ENCODE results near the gene SUN5.

The SUN5 gene

DNA sequence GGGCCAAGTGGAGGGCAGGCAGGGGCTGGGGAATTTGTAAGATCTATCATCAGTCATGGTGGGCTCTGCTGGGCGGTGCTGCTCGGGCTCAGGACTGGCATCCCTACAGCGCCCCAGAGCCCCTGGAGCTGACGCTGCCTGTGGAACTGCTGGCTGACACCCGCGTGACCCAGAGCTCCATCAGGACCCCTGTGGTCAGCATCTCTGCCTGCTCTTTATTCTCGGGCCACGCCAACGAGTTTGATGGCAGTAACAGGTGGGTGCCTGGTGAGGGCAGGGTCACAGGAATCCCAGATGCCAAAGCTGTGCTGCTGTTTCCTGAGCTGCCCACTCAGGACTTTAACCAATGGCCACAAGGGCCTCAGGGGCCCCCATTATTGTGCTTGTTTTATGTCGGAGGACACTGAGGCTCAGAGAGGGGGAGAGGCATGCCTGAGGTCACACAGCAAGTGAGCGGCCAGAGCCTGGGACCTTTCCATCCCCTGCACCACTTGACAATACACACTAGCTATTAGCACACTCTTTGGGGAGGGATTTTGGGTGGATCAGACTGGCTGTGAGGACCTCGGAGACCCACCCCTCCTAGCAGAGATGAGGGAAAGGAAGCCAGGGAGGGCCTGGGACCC, 9.6 kb upstream of the SUN5 start:
- H3K4me1 ChIP-seq (ENCODE audit: control insufficient read depth in 1 of 2, insufficient read depth in 2 of 2, low read length in 2 of 2): no peaks in the 10 kb centered on the region
- WGBS (ENCODE audit: extremely low coverage, insufficient coverage, insufficient read length): no CpG with 5 or more reads among the region's 12 CpGs
- no peak overlapping the region for H3K14ac ChIP-seq (ENCODE audit: low read length)
- no peak for DNase-seq
- H3K4ac ChIP-seq (ENCODE audit: low read depth, low read length): no peak overlapping the region
- H2BK120ac ChIP-seq (ENCODE audit: insufficient read depth, low read length, poor library complexity): no peak overlapping the region
- no peak overlapping the region for H2BK12ac ChIP-seq (ENCODE audit: low read length)
- H3K79me2 ChIP-seq (ENCODE audit: control insufficient read depth, insufficient read depth, low read length, poor library complexity): no peaks in the 10 kb centered on the region
- H3K79me1 ChIP-seq (ENCODE audit: low read length): no peaks in the 10 kb centered on the region
- no peak overlapping the region for H3K23ac ChIP-seq (ENCODE audit: low read length)
- H3K9ac ChIP-seq (ENCODE audit: low read length): no peak overlapping the region
- H3K27me3 ChIP-seq (ENCODE audit: insufficient read depth, low read length): no peaks in the 10 kb centered on the region
- no peak overlapping the region for H2BK5ac ChIP-seq (ENCODE audit: low read depth, low read length, poor library complexity)
- H3K18ac ChIP-seq (ENCODE audit: low read length): no peak overlapping the region
- no peak overlapping the region for H4K8ac ChIP-seq (ENCODE audit: low read depth, low read length)
- no peak overlapping the region for H3K4me2 ChIP-seq (ENCODE audit: low read length)
- no peaks in the 10 kb centered on the region for H3K36me3 ChIP-seq (ENCODE audit: control insufficient read depth in 1 of 2, insufficient read depth in 2 of 2, low read length in 2 of 2)
- H2AFZ ChIP-seq (ENCODE audit: insufficient read depth, low read length, poor library complexity): no peak overlapping the region
- no peak overlapping the region for H3K4me3 ChIP-seq (ENCODE audit: low read depth, low read length)
- no peak overlapping the region for H3K27ac ChIP-seq (ENCODE audit: low read depth, low read length)
- no peaks in the 10 kb centered on the region for H3K9me3 ChIP-seq (ENCODE audit: insufficient read depth, low read depth, low read length)
- H2AK5ac ChIP-seq (ENCODE audit: low read length): no peak overlapping the region
- H4K91ac ChIP-seq (ENCODE audit: low read depth, low read length): no peak overlapping the region
- H4K12ac ChIP-seq (ENCODE audit: low read depth, low read length): no peak overlapping the region

DNA sequence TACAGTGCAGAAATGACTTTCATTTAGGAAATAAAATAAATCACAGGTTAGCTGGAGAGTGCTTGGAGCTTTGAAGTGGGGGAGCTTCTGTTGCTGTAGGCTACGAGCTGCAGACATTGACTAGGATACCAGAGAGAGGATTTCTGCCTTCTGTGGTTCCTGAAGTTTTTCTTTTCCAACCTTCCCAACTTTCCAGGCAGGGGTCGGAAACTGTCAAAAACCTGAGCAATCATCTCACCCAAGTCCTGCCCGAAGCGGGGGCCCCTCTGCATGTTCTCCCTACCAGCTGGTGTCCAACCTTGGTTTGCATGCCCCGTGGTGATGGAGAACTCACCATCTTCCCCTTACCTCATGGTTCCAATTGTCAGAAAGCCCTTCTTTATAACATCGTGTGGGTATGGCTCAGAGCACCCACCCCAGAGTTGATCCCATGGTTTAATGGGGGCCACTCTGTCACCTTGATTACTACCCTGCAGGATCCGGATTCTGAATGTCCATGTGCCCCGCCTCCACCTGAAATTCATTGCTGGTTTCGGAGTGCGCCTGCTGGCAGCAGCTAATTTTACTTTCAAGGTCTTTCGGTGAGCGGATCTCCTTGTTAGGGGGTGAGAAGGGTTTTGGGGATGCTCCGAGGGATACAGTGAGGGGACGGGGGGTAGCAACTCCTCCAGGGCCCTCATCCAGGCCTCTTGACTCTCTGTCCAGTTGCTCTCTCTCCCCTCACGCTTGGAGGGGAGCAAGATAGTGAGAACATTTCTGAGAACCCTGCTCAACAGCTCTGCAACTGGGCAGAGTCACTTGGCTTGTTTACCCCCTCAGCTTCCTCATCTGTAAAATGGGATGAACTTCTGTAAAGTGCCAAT, 8.3 kb upstream of the SUN5 start:
- no peak overlapping the region for H2BK5ac ChIP-seq (ENCODE audit: low read depth, low read length, poor library complexity)

DNA sequence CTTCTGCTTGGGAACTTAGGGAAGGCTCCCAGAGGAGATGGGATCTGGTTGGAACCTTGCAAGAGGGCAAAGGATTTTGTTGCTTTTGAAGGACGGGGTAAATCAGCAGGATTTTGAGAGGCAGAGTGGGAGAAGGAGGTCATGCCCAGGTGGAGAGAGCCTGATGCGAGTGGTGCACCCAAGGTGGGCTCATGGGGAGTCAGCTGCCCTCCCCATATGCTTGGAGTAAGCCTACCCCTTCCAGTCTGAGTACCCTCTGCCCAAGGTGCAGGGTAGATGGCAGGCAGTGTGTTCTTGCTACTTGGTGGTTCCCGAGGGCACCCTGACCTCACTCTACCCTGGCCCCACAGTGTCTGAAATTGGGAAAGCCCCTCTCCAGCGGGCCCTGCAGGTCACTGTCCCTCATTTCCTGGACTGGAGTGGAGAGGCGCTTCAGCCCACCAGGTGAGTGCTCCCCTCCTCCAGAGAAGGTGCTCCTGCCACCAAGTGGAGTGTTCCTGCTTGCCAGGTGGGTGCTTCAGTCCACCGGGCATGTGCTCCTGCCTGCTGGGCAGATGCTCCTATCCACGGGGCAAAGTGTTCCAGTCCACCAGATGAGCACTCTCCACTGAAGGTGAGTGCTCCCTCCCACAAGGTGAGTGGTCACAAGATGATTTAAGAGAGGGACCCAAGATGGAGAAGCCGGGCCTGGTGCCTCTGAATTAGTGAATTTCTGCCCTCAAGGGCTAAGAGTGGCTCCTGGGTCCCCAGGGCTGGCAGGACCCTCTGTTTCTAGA, 6.6 kb upstream of the SUN5 start:
- no peak overlapping the region for H3K4ac ChIP-seq (ENCODE audit: low read depth, low read length)
- H3K79me1 ChIP-seq (ENCODE audit: low read length): no peaks in the 10 kb centered on the region
- no peak overlapping the region for H4K91ac ChIP-seq (ENCODE audit: low read depth, low read length)
- no peak overlapping the region for H4K12ac ChIP-seq (ENCODE audit: low read depth, low read length)
- no peak overlapping the region for H2BK120ac ChIP-seq (ENCODE audit: insufficient read depth, low read length, poor library complexity)
- H3K4me2 ChIP-seq (ENCODE audit: low read length): no peak overlapping the region
- no peak overlapping the region for H3K23ac ChIP-seq (ENCODE audit: low read length)
- no peak overlapping the region for H2AK5ac ChIP-seq (ENCODE audit: low read length)
- no peak overlapping the region for H4K8ac ChIP-seq (ENCODE audit: low read depth, low read length)
- H3K36me3 ChIP-seq (ENCODE audit: control insufficient read depth in 1 of 2, insufficient read depth in 2 of 2, low read length in 2 of 2): no peaks in the 10 kb centered on the region
- H3K4me1 ChIP-seq (ENCODE audit: control insufficient read depth in 1 of 2, insufficient read depth in 2 of 2, low read length in 2 of 2): no peaks in the 10 kb centered on the region
- no peaks in the 10 kb centered on the region for H3K79me2 ChIP-seq (ENCODE audit: control insufficient read depth, insufficient read depth, low read length, poor library complexity)
- H2BK5ac ChIP-seq (ENCODE audit: low read depth, low read length, poor library complexity): no peak overlapping the region
- H3K27ac ChIP-seq (ENCODE audit: low read depth, low read length): no peak overlapping the region
- no peaks in the 10 kb centered on the region for H3K27me3 ChIP-seq (ENCODE audit: insufficient read depth, low read length)
- H2BK12ac ChIP-seq (ENCODE audit: low read length): no peak overlapping the region
- H2AFZ ChIP-seq (ENCODE audit: insufficient read depth, low read length, poor library complexity): no peak overlapping the region
- no CpG with 5 or more reads among the region's 8 CpGs for WGBS (ENCODE audit: extremely low coverage, insufficient coverage, insufficient read length)
- no peaks in the 10 kb centered on the region for H3K9me3 ChIP-seq (ENCODE audit: insufficient read depth, low read depth, low read length)
- H3K9ac ChIP-seq (ENCODE audit: low read length): no peak overlapping the region
- no peak overlapping the region for H3K18ac ChIP-seq (ENCODE audit: low read length)
- DNase-seq: no peak
- no peak overlapping the region for H3K4me3 ChIP-seq (ENCODE audit: low read depth, low read length)
- no peak overlapping the region for H3K14ac ChIP-seq (ENCODE audit: low read length)

More for the DNA sequence above, 8.3 kb upstream of the SUN5 start:
- no peaks in the 10 kb centered on the region for H3K36me3 ChIP-seq (ENCODE audit: control insufficient read depth in 1 of 2, insufficient read depth in 2 of 2, low read length in 2 of 2)
- WGBS (ENCODE audit: extremely low coverage, insufficient coverage, insufficient read length): no CpG with 5 or more reads among the region's 15 CpGs
- H2AK5ac ChIP-seq (ENCODE audit: low read length): no peak overlapping the region
- no peak overlapping the region for H2AFZ ChIP-seq (ENCODE audit: insufficient read depth, low read length, poor library complexity)
- H3K79me1 ChIP-seq (ENCODE audit: low read length): no peaks in the 10 kb centered on the region
- H3K4me3 ChIP-seq (ENCODE audit: low read depth, low read length): no peak overlapping the region
- no peak overlapping the region for H2BK12ac ChIP-seq (ENCODE audit: low read length)
- H3K4me1 ChIP-seq (ENCODE audit: control insufficient read depth in 1 of 2, insufficient read depth in 2 of 2, low read length in 2 of 2): no peaks in the 10 kb centered on the region
- H4K12ac ChIP-seq (ENCODE audit: low read depth, low read length): no peak overlapping the region
- no peaks in the 10 kb centered on the region for H3K27me3 ChIP-seq (ENCODE audit: insufficient read depth, low read length)
- H3K14ac ChIP-seq (ENCODE audit: low read length): no peak overlapping the region
- H3K9ac ChIP-seq (ENCODE audit: low read length): no peak overlapping the region
- no peak overlapping the region for H3K23ac ChIP-seq (ENCODE audit: low read length)
- no peaks in the 10 kb centered on the region for H3K79me2 ChIP-seq (ENCODE audit: control insufficient read depth, insufficient read depth, low read length, poor library complexity)
- no peak for DNase-seq
- no peak overlapping the region for H2BK120ac ChIP-seq (ENCODE audit: insufficient read depth, low read length, poor library complexity)
- H3K18ac ChIP-seq (ENCODE audit: low read length): no peak overlapping the region
- no peak overlapping the region for H3K27ac ChIP-seq (ENCODE audit: low read depth, low read length)
- H3K4ac ChIP-seq (ENCODE audit: low read depth, low read length): no peak overlapping the region
- no peak overlapping the region for H3K4me2 ChIP-seq (ENCODE audit: low read length)
- no peaks in the 10 kb centered on the region for H3K9me3 ChIP-seq (ENCODE audit: insufficient read depth, low read depth, low read length)
- H4K8ac ChIP-seq (ENCODE audit: low read depth, low read length): no peak overlapping the region
- no peak overlapping the region for H4K91ac ChIP-seq (ENCODE audit: low read depth, low read length)

DNA sequence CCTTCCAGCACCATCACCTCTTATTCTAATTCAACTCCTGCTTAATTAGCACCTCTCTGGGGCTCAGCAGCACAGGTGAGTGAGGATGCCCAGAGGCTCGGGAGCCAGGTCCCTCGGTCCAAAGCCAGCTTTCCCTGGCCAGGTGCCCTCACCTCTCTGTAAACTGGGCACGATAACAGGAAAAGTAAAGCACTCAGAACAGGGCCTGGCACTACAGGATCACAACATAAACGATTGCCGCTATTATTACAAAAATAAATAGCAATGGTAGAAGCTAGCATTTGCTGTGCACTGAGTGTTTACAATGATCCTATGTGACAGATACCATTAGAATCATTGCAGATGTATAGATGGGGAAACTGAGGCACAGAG, 5.9 kb upstream of the SUN5 start:
- Histone ChIP-seq H3K14ac (ENCODE audit: low read length) (no peak overlapping the region), H3K27me3 (ENCODE audit: insufficient read depth, low read length) (no peaks in the 10 kb centered on the region), H3K79me1 (ENCODE audit: low read length) (no peaks in the 10 kb centered on the region), H2BK12ac (ENCODE audit: low read length) (no peak overlapping the region), H2BK120ac (ENCODE audit: insufficient read depth, low read length, poor library complexity) (no peak overlapping the region), H3K4me1 (ENCODE audit: control insufficient read depth in 1 of 2, insufficient read depth in 2 of 2, low read length in 2 of 2) (no peaks in the 10 kb centered on the region), H2AFZ (ENCODE audit: insufficient read depth, low read length, poor library complexity) (no peak overlapping the region), H4K12ac (ENCODE audit: low read depth, low read length) (no peak overlapping the region), H3K79me2 (ENCODE audit: control insufficient read depth, insufficient read depth, low read length, poor library complexity) (no peaks in the 10 kb centered on the region), H3K4me3 (ENCODE audit: low read depth, low read length) (no peak overlapping the region), H3K18ac (ENCODE audit: low read length) (no peak overlapping the region), H4K91ac (ENCODE audit: low read depth, low read length) (no peak overlapping the region), H3K4me2 (ENCODE audit: low read length) (no peak overlapping the region), H2BK5ac (ENCODE audit: low read depth, low read length, poor library complexity) (no peak overlapping the region), H3K23ac (ENCODE audit: low read length) (no peak overlapping the region), H3K9me3 (ENCODE audit: insufficient read depth, low read depth, low read length) (no peaks in the 10 kb centered on the region), H2AK5ac (ENCODE audit: low read length) (no peak overlapping the region), H3K9ac (ENCODE audit: low read length) (no peak overlapping the region), H4K8ac (ENCODE audit: low read depth, low read length) (no peak overlapping the region), H3K36me3 (ENCODE audit: control insufficient read depth in 1 of 2, insufficient read depth in 2 of 2, low read length in 2 of 2) (no peaks in the 10 kb centered on the region), H3K27ac (ENCODE audit: low read depth, low read length) (no peak overlapping the region), H3K4ac (ENCODE audit: low read depth, low read length) (no peak overlapping the region)
- WGBS (ENCODE audit: extremely low coverage, insufficient coverage, insufficient read length): no CpG with 5 or more reads among the region's 5 CpGs
- DNase-seq: no peak

All from trophoblast cell (in vitro differentiated cells and primary cell).